AG10803 (cell line): ENCODE results near the gene SCN7A.
A peak's percentile ranks its signal among the peaks of the same experiment; 100 is the strongest.

Experiments
- DNase-seq: peaks from one replicate; pipeline ENCODE4 v3.0.0; 2010; ENCODE audit warnings: low read depth
- H3K4me3 ChIP-seq: 2 replicates; pipeline ENCODE4 v1.5.1; 2011; ENCODE audit warnings: mild to moderate bottlenecking, low read length, control low read depth
- CTCF ChIP-seq: conservative IDR thresholded peaks from 2 replicates; pipeline ENCODE4 v1.5.1; 2011; ENCODE audit warnings: mild to moderate bottlenecking, low read length, control low read depth, inconsistent platforms

SCN7A gene

GRCh38 chr2:166382448-166382847, 111.6 kb downstream of the SCN7A start:
- no peak for TF ChIP-seq CTCF
- no peak for DNase-seq
- H3K4me3 ChIP-seq, result no peak overlapping the region

- no peak overlapping the region for H3K4me3 ChIP-seq
- no peak for DNase-seq
- TF ChIP-seq CTCF, result no peak
Measured at GRCh38 chr2:166380615-166381014, 113.4 kb downstream of the SCN7A start.

- H3K4me3 ChIP-seq, result no peak overlapping the region; the same call in 1 of the 2 replicates
- no peak for DNase-seq
- no peak for TF ChIP-seq CTCF
Measured at GRCh38 chr2:166376873-166377272, 117.2 kb downstream of the SCN7A start.

GRCh38 chr2:166376488-166376828, 117.6 kb downstream of the SCN7A start:
- TF ChIP-seq CTCF, result no peak
- no peak for DNase-seq
- H3K4me3 ChIP-seq, result peak overlapping the region; percentile 71

GRCh38 chr2:166375736-166376487, 118.1 kb downstream of the SCN7A start, which contains the start of gene SCN9A:
TSS of gene SCN9A (minus strand) at chr2:166375944. CDS start at chr2:166311756, 64,188 bp downstream.
- H3K4me3 ChIP-seq, result peak within 1 kb of the TSS; percentile 71
- peak; percentile 54 for DNase-seq
- no peak for TF ChIP-seq CTCF

GRCh38 chr2:166375195-166375735, 118.8 kb downstream of the SCN7A start:
- no peak for TF ChIP-seq CTCF
- no peak for DNase-seq
- H3K4me3 ChIP-seq, result peak overlapping the region; percentile 71

- no peak for DNase-seq
- no peak overlapping the region for H3K4me3 ChIP-seq
- TF ChIP-seq CTCF, result no peak
Measured at GRCh38 chr2:166373951-166374350, 120.1 kb downstream of the SCN7A start.
